Measurements from ENCODE around the gene CYB5A. TPM values are rescaled to one million over a fixed set of nuclear protein-coding genes. Genes with fewer than 3 reads are reported as not detected.

CYB5A gene
- total and polyA plus RNA-seq, 2 donors from 2014 or later: 243 to 1,143 TPM

GRCh38 chr18:74234326-74235171, 57.2 kb downstream of the CYB5A start:
- FAIRE-seq (peak; percentile 95), DNase-seq (peak in 2 of 5 donors; percentile 66 to 84)
- intact Hi-C loops (cut with DNase I): no loop called here
- no peak for TF ChIP-seq CTCF (IDR thresholded peaks at IDR 0.05; ENCODE audit: borderline replicate concordance, extremely low read depth, insufficient read depth)
- Histone ChIP-seq H3K9me3 (ENCODE audit: control insufficient read depth in 2 of 3, insufficient read depth in 1 of 3, low read length in 3 of 3) (no peaks in the 10 kb centered on the region), H3K9ac (ENCODE audit: low read length in 3 of 3) (peak overlapping the region in 1 of 3 donors; percentile 64), H3K27me3 (ENCODE audit: control insufficient read depth, insufficient read depth, low read length) (no peaks in the 10 kb centered on the region), H3K27ac (ENCODE audit: low read depth in 2 of 2, low read length in 2 of 2) (peak overlapping the region; percentile 93 to 97), H3K4me3 (ENCODE audit: low read length in 3 of 3) (peak overlapping the region in 1 of 3 donors; percentile 20), H3K36me3 (ENCODE audit: control insufficient read depth in 2 of 3, insufficient read depth in 3 of 3, low read length in 3 of 3) (no peaks in the 10 kb centered on the region), H3K4me1 (ENCODE audit: control insufficient read depth in 2 of 3, insufficient read depth in 2 of 3, low read depth in 1 of 3, low read length in 3 of 3) (peaks cover 0 to 44% (median 19%) of the 10 kb centered on the region in 3 donors)

- Histone ChIP-seq H3K9me3 (ENCODE audit: control insufficient read depth in 2 of 3, insufficient read depth in 1 of 3, low read length in 3 of 3) (no peaks in the 10 kb centered on the region), H3K27me3 (ENCODE audit: control insufficient read depth, insufficient read depth, low read length) (no peaks in the 10 kb centered on the region), H3K27ac (ENCODE audit: low read depth in 2 of 2, low read length in 2 of 2) (peak overlapping the region; percentile 81 to 97), H3K4me3 (ENCODE audit: low read length in 3 of 3) (no peak overlapping the region), H3K36me3 (ENCODE audit: control insufficient read depth in 2 of 3, insufficient read depth in 3 of 3, low read length in 3 of 3) (no peaks in the 10 kb centered on the region), H3K4me1 (ENCODE audit: control insufficient read depth in 2 of 3, insufficient read depth in 2 of 3, low read depth in 1 of 3, low read length in 3 of 3) (peaks cover 0 to 44% (median 19%) of the 10 kb centered on the region in 3 donors), H3K9ac (ENCODE audit: low read length in 3 of 3) (peak overlapping the region in 1 of 3 donors; percentile 23)
- FAIRE-seq (no peak), DNase-seq (no peak)
- TF ChIP-seq CTCF (IDR thresholded peaks at IDR 0.05; ENCODE audit: borderline replicate concordance, extremely low read depth, insufficient read depth): no peak
- intact Hi-C loops (cut with DNase I): no loop called here
These were observed 57.8 kb downstream of the CYB5A start for GRCh38 chr18:74233933-74234325.

- intact Hi-C loops (cut with DNase I): no loop called here
- Histone ChIP-seq H3K4me3 (ENCODE audit: low read length in 3 of 3) (no peak overlapping the region), H3K36me3 (ENCODE audit: control insufficient read depth in 2 of 3, insufficient read depth in 3 of 3, low read length in 3 of 3) (no peaks in the 10 kb centered on the region), H3K27me3 (ENCODE audit: control insufficient read depth, insufficient read depth, low read length) (no peaks in the 10 kb centered on the region), H3K9ac (ENCODE audit: low read length in 3 of 3) (peak overlapping the region in 1 of 3 donors; percentile 14), H3K27ac (ENCODE audit: low read depth in 2 of 2, low read length in 2 of 2) (peak overlapping the region; percentile 43 to 49), H3K4me1 (ENCODE audit: control insufficient read depth in 2 of 3, insufficient read depth in 2 of 3, low read depth in 1 of 3, low read length in 3 of 3) (peaks cover 0 to 38% (median 19%) of the 10 kb centered on the region in 3 donors), H3K9me3 (ENCODE audit: control insufficient read depth in 2 of 3, insufficient read depth in 1 of 3, low read length in 3 of 3) (no peaks in the 10 kb centered on the region)
- FAIRE-seq: no peak
- no peak for TF ChIP-seq CTCF (IDR thresholded peaks at IDR 0.05; ENCODE audit: borderline replicate concordance, extremely low read depth, insufficient read depth)
- DNase-seq: no peak
These were observed 60.6 kb downstream of the CYB5A start for GRCh38 chr18:74230922-74231714.

Data from kidney (tissue), 14 donors.